HK-2 (cell line): ENCODE results near the gene FXYD5.

Experiments
- DNase-seq: peaks from one replicate; pipeline ENCODE4 v3.0.0-alpha.2; 2018; ENCODE audit not compliant: unreplicated experiment

The FXYD5 gene

GRCh38 chr19:35155981-35156672 lies 1.6 kb downstream of the FXYD5 start:
- no peak for DNase-seq

GRCh38 chr19:35156673-35157014 lies 2.1 kb downstream of the FXYD5 start:
- DNase-seq: no peak

DNA sequence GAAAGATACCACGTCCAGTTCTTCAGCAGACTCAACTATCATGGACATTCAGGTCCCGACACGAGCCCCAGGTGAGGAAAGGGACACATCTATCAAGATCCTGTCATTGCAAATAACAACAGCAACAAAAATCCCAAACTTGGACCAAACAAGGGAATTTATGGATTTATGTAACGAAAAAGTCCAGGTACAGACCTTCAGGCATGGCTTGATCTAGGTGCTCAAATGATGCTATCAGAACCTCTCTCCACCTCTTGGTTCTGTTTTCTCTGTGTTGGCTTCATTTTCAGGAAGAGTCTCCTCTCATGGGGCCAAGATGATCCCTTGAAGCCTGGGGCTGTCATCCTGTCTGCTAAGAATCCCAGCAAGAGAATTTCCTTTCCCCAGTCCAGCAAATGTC lies 2.9 kb downstream of the FXYD5 start:
- DNase-seq: no peak

DNA sequence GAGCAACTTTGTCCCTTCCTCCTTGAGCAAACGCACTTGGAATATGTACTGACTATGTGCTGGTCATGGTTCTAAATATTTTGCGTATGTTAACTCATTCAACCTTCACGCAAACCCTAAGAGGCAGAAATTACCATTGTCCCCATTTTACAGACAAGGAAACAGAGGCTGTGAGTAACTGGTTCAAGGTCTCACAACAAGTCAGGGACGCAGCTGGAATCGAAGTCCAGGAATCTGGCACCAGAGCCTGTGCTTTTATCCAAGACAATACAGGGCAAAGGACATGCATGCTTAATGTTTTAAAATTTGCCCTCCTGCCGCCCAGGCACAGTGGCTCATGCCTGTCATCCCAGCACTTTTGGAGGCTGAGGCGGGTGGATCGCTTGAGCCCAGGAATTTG lies 5.1 kb downstream of the FXYD5 start:
- no peak for DNase-seq

- DNase-seq: no peak
Measured at GRCh38 chr19:35160629-35161433, 6.3 kb downstream of the FXYD5 start.

DNA sequence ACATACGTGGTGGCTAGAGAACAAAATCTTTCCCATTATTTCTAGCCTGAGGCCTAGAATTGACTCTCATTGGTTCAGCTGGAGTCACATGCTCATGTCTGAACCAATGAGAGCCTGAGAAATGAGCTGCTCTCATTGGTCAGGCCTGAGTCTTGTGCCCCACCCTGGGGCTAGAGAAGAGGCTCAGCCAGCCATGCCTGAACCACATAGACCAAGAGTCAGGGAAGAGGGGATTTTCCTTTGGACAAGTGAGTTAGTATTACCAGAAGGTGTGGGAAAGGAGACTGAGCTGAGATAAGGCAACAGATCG lies 6.9 kb downstream of the FXYD5 start:
- no peak for DNase-seq

DNA sequence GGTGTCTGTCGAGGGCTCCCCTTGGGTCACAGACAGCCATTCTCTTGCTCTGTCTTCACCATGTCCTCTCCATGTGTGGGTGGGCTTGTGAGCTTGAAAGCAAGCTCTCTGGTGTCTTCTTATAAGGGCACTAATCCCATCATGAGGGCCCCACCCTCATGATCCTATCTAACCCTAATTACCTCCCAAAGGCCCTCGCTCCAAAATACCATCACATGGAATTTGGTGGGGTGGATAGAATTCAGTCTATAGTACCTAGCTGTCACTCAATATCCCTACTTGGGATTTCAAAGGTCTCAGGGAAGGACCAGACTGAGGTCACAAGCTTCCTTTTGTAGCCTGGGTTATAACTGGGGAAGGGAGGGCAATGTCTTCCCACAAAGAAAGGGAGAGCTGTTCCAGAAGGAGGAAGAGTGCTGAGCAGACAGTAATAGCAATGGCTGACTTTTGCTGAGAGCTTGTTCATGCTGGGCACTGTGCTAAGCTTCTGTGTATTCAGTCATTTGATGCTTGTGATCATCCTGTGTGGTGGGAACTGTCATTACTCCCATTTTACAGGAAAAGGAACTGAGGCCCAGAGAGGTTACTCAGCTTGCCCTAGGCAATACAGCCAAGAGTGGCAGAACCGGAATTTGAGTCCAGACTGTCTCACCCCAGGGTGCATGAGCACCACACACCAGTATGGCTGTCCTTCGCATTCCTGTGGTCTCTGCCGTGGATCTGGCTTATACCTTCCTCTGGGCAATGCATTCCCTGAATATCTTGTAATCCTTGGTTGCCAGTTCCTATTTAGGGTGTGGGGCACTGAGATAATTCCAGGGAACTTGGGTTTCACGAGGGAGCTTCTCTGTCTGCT lies 8.2 kb downstream of the FXYD5 start:
- DNase-seq: no peak

DNA sequence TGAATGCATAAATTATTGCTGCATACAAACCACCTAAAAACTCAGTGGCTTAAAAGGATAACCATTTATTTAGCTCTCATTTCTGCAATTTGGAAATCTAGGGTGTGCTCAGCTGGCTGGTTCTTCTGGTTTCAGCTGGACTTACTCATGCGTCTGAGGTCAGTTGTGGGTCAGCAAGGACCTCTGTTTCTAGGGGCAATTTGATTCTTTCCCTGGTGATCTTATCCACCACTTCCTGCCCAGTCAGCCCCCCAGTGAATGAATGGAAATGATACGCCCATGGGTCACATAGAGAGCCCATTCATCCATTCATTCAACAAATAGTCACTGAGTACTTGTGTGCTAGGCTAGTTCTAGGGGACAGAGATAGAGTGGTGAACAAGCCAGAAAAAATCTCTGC lies 9.9 kb downstream of the FXYD5 start:
- DNase-seq: no peak

DNA sequence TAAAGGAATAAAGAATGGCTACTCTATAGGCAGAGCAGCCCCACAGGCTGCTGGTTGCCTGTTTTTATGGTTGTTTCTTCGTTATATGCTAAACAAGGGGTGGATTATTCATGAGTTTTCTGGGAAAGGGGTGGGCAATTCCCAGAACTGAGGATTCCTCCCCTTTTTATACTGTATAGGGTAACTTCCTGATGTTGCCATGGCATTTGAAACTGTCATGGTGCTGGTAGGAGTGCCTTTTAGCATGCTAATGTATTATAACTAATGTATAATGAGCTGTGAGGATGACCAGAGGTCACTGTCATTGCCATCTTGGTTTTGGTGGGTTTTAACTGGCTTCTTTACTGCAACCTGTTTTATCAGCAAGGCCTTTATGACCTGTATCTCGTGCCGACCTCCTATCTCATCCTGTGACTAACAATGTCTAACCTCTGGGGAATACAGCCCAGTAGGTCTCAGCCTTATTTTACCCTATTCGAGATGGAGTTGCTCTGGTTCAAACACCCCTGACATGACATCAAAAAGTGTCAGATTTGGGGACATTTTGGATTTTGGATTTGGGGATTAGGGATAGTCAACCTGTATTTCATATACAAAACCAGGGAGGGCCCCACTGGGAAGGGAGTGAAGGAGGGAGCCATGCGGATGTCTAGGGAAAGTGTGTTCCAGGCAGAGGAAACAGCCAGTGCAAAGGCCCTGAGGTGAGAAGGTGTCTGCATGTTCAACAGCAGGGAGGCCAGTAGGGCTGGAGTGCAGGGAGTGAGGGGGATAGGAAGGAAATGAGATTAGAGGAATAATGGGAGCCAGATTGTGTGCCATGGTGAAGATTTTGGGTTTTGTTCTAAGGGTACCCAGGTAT lies 10.9 kb downstream of the FXYD5 start:
- no peak for DNase-seq

DNA sequence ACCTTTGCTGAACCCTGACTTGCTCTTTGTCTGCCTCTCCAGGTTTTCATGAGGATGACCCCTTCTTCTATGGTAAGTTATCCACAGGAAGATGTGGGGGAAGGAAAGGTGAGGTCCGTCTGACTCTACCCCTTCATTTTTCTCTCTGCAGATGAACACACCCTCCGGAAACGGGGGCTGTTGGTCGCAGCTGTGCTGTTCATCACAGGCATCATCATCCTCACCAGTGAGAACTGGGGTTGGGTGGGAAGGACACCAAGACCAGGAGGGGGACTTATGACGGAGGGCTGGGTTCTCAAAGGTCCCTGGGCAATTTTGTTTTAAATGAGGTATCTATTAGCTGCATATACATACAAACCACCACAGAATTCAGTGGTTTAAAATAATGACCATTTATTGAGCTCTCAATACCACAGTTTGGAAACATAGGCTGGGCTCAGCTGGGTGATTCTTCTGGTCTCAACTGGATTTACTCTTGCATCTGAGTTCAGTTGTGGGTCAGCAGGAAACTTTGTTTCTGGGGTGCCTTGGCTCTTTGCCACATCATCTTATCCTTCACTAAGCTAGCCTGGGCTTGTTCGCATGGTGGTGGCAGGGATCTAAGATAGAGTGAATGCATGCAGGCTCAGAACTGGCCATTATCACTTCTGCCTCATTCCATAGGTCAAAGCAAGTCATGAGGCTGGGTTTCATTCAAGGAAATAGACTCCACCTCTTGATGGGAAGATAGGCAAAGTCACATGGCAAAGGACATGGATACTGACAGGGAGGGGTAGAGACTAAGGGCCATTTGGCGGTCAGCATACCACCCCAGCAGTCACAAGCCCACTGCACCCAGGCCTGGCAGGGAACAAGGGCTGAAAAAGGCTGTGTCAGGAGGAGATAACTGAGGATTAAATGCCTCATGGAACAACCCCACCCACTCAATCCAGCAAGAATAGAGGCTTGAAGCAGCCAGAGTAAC lies 11.8 kb downstream of the FXYD5 start:
- DNase-seq: no peak

- no peak for DNase-seq
Measured at GRCh38 chr19:35167251-35168119, 12.9 kb downstream of the FXYD5 start.

- DNase-seq: no peak
Measured at GRCh38 chr19:35168196-35168595, 13.7 kb downstream of the FXYD5 start.

DNA sequence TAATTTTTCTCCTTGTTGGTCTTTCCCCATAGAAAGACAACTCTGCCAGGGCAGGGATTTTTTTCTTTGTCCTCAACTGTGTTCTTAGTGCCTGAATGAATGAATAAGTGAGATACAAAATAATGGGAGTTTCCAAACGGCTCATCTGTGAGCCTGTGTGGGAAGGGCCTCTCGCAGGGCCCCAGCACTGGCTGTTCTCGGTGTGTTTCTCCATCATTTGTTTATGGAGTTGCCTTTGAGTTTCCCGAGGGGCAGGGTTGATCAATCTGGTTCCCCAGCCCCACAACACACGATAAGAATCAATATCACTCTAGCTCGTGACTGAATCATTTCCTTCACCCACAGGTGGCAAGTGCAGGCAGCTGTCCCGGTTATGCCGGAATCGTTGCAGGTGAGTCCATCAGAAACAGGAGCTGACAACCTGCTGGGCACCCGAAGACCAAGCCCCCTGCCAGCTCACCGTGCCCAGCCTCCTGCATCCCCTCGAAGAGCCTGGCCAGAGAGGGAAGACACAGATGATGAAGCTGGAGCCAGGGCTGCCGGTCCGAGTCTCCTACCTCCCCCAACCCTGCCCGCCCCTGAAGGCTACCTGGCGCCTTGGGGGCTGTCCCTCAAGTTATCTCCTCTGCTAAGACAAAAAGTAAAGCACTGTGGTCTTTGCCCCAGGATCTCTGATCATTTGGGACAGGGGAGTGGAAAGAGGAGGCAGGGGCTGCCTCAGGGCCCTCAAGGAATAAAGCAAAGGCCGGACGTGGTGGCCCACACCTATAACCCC lies 14.9 kb downstream of the FXYD5 start:
- DNase-seq: no peak

GRCh38 chr19:35170359-35171061 lies 16.0 kb downstream of the FXYD5 start:
- DNase-seq: no peak

GRCh38 chr19:35171730-35172129 lies 17.2 kb downstream of the FXYD5 start:
- DNase-seq: no peak

GRCh38 chr19:35174226-35174625 lies 19.7 kb downstream of the FXYD5 start:
- no peak for DNase-seq

DNA sequence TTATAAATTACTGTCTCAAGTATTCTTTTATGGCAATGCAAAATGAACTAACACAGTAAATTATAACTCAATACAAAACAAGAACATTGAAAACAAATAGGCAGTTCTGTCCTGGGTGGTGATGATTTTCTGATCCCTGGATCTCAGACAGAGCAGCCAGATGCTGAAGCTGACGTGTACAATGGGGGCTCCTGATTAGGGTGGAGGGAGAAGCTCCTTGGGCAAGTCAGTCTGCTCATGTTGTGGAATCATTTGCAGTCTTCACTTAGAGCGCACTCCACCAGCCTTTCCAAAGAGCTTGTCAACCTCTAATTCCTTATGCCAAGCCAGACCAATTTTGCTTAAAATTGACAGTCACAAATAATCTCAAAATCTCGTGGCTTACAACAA lies 21.6 kb downstream of the FXYD5 start:
- DNase-seq: no peak
